A172 (cell line): ENCODE measurements around the gene NUDT4B. TPM values are rescaled to one million over a fixed set of nuclear protein-coding genes. Genes with fewer than 3 reads are reported as not detected.
"Not testable (repeated sequence)": the region's sequence is repeated elsewhere in the genome, so short reads cannot be mapped to it uniquely, and the experiment has no call there.

Experiments used
- DNase-seq: peaks from one replicate; pipeline ENCODE4 v3.0.0-alpha.2; 2015; ENCODE audit warnings: low spot score
- total RNA-seq: library from RNA; depleted of rRNA; stranded (reverse); fragments of >200 nt; shearing (Covaris generic); gene quantifications from 2 replicates; pipeline ENCODE4 v1.2.3, GENCODE V29; 2014; rRNA removed

NUDT4B gene
- 14.0 and 15.7 TPM in 2 replicates for total RNA-seq

GRCh38 chr1:148748563-148749334, at the start of gene NUDT4B:
TSS of gene NUDT4B (plus strand) at chr1:148748774. CDS start at chr1:148748953, 179 bp downstream.
- not testable (repeated sequence) for DNase-seq

- not testable (repeated sequence) for DNase-seq
Measured at GRCh38 chr1:148699357-148699756, 49.2 kb upstream of the NUDT4B start.

DNA sequence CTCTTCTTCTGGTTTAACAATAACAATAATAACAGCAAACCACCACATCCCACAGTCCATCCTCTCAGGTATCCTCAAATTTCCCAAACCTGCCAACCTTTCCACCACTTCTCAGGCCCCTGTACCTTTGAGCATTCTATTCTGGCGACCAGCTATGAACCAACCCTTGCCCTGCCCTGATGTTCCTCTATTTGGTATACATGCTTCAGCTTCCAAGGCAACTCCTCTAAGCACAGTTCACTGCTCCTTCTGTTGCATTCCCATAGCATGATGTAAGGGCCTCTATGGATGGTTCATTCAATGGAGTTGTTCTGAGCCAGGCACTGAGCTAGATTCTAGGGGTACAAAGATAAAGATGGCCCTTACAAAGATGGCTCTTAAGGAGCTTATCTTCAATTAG, 46.3 kb upstream of the NUDT4B start:
- DNase-seq = not testable (repeated sequence)

GRCh38 chr1:148703973-148704591, 44.5 kb upstream of the NUDT4B start:
- DNase-seq = not testable (repeated sequence)

DNA sequence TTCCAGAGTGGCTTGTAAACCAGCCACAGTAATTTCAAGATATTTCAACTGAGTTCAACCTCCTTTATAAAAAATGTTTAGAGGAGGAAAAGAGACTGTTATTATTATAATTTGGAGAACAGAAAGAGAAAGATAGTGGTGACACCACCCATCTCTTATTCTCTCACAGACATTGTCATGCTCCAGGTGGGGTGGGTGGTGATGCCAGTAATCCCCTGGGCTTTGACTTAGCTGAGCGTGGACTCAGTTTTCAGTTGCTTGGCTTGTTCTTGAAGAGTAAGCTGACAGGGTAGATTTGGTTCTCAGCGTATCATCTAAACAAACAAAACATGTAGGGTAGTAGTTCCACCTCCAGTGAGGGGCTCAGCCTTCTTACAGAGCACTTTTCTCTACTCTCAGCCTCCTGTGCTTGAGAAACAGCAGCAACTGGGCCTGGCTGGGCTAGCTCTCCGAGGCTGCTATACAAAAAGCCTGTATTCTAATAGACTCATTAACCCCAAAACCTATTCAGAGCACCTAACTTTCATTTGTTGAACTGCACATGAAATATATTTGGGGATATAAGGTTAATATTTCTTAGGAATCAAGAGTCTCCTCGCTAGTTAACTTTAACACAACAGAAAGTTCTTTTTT, 43.1 kb upstream of the NUDT4B start:
- DNase-seq = not testable (repeated sequence)

DNA sequence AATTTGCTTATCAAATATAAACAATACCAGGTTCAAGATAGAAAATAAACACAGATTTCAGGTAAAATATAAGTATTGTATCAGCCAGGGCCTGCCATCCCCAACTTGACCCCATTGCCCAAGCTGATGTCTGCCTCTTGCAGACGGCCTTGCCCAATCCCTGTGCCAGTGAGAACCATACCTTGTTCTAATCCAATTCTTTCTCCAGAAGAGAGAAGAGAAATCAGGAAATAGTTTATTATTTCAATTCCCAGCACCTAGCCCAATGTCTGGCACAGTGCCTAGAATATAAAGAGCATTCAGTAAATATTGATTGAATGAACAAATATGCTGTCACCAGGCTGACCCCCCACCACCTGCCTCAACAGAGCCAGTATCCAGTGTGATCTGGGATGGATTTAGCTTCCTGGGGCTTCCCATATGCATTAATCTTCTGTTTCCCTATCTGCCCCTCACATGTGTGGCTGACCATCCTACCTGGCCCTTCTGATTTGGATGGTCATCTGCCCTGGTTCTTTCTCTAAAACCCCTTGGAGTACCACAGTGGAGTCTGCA, 39.7 kb upstream of the NUDT4B start:
- DNase-seq = not testable (repeated sequence)

GRCh38 chr1:148710772-148711523, 37.6 kb upstream of the NUDT4B start:
- not testable (repeated sequence) for DNase-seq

- not testable (repeated sequence) for DNase-seq
Measured at GRCh38 chr1:148712353-148712752, 36.2 kb upstream of the NUDT4B start.

DNA sequence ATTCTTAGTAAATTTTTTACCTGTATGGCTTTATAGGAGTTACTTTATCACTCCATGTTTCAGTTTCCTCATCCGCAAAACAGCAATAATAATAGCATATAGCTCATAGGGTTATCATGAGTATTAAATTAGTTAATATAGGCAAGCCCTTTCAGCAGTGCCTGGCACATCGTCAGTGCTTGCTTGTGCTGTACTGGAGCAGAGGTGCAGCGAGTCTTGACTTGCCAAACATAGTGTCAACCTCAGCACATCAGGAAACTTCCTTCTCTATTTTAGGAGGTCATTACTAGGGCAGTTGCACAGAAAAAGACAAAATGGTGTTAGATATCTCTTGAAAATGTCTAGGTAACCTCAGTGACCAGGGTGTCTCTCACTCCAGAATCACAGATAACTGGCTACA, 33.1 kb upstream of the NUDT4B start:
- DNase-seq = not testable (repeated sequence)

DNA sequence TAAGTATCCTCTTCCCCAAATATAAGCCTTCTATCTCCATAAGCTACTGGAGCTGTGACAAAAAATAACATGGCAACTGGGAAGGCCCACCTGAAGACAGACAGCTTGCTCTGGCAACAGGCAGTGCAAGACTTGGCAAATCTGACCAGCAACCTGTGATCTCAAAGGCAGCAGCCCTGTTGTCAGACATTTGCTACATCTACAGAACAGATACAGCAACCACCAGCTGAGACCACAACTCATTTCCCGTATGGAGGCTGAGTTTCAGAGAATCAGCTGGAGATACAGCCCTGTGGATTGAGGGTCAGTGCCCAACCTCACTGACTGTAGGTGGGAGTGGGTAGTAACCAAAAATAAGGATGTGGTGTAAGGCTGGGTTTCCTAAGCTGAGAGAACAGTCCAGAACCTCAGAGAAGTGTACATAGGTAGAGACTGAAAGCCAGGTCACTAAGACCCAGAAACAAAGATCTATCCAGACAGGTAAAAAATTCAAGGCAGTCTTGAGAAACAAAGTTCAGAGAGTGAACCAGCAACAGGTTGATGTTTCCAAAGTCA, 31.5 kb upstream of the NUDT4B start:
- DNase-seq = not testable (repeated sequence)

DNA sequence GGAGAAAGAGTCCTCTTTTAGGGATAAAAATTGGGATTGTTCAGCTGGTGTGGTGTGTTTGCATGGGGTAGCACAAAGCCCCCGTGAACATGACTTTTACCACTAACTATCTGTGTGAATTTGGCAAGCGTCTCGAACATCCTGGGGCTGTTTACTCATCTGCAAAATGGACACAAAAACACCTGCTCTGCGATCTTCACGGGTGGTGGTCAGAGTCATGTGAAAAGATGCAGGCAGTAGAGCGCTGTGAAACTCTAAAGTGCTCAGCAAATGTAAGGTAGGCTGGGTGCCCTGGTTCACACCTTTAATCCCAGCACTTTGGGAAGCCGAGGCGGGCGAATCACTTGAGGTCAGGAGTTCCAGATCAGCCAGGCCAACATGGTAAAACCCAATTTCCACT, 27.7 kb upstream of the NUDT4B start:
- DNase-seq = not testable (repeated sequence)

DNA sequence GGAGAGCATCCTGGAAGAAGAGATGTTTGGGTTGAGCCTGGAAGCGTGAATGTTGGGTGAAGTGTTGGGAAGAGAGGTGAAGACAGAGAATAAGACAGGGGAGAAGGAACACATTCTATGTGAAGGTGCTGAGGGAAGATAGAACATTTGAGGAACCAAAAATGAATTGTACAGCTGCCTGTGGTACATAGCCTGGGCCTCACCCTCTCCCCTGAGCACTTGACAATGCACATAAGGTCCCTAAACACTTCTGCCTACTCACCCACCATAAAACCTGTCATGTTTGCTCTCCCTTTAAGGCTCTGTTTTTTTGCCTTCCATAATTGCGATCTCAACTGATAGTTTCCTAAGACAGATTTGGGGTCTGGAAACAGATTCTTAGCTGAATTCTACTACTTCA, 25.8 kb upstream of the NUDT4B start:
- not testable (repeated sequence) for DNase-seq

GRCh38 chr1:148723515-148723914, 25.1 kb upstream of the NUDT4B start:
- not testable (repeated sequence) for DNase-seq

DNA sequence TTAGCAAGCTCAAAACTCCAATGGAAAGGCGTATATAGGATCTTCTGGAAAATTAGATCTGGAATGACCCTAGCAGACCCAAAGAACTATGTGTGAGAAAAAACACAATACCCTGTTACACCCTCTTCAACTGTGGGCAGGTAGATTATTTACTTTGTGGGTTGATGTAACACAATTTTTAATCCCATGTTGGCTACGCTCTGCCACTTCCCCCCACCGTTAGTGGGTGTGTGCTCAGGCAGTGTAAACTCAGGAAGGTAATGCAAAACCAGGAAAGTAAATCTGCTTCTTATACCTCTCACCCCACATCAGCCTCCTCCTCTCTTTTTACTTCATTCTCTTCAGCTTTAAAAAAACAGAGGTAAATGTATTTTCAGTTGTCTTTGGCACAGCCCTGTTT, 23.7 kb upstream of the NUDT4B start:
- DNase-seq = not testable (repeated sequence)

DNA sequence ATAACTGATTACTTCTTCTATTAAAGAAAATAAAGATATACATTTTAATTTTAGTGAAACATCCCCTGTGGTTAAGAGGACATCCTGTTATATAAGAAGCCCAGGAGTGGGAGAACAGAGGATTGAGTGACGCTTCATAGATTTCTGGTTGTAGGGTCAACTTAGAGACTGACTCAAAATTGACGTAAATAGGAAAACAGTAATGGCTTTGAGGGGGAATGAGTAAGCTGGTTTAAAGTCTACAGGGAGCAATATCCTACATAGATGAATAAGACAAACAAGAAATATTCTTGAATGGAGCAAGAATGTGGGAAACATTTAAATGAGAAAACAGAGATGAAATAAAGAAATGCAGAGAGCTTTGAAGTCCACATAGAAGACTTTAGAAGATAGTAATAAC, 20.7 kb upstream of the NUDT4B start:
- DNase-seq = not testable (repeated sequence)

DNA sequence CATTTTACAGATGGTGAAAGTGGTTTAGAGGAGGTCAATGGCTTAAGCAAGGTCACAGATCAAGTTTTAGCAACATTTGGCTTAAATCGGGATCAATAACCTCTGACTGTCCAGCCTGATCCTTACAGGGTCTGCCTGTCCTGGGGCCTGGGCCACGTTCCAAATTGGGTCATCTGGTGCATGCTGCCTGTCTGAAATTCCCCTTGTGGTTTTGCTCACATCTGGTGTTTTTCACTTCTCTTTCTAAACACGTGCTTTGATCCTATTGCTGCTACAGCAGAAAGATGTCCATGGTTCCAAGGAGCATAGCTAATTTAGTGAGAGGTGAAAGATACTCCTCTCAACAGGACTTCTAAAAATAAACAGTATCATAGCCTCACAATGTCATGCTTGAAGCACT, 19.4 kb upstream of the NUDT4B start:
- DNase-seq = not testable (repeated sequence)

GRCh38 chr1:148729541-148729940, 19.0 kb upstream of the NUDT4B start:
- not testable (repeated sequence) for DNase-seq

GRCh38 chr1:148732277-148732676, 16.3 kb upstream of the NUDT4B start:
- DNase-seq = not testable (repeated sequence)

DNA sequence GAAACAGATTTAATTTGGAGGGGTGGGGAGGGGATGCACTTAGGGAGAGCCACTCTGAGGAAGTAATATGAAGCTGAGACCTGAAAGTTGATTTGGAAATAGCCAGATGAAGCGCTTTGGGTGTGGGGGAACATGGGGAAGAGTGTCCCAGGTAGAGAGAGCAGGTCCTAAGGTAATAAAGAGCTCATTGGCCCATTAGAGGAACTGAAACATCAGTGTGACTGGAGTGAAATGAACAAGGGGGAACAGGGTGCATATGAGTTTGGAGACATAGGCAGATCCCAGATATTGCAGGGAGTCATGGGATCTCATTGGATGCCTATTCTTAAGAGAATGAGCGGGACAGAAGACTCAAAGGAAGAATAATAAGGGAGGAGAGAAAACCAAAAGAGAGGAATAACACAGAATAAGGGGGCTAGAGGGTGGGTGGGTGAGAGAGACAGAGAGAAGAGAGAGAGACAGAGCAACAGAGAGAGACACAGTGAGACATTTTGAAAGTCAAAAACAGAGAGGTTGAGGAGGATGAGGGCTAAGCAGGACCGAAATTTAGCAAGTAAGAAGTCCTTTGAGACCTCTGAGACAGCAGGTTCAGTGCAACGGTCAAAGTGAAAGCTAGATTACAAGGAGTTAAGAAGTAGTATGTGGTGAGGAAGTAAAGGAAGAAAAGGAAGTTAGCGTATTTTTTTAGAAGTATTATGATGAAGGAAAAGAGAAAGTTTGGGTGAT, 14.8 kb upstream of the NUDT4B start:
- not testable (repeated sequence) for DNase-seq

DNA sequence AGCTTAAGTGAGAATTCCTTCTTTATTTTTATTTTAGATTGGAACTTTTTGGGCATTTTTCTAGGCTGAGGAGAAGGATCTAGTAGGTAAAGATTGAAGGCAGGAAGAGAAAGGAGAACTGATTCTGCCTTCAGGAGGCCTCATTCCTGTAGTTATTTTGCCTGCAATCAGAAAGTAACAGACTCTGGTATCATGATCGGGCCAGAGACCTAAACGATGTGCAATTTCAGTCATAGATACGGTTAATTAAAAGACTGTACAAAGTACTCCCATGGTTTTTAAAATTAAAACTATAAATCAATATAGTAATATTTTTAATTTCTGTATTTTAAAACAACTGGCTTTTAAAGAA, 14.3 kb upstream of the NUDT4B start:
- not testable (repeated sequence) for DNase-seq

DNA sequence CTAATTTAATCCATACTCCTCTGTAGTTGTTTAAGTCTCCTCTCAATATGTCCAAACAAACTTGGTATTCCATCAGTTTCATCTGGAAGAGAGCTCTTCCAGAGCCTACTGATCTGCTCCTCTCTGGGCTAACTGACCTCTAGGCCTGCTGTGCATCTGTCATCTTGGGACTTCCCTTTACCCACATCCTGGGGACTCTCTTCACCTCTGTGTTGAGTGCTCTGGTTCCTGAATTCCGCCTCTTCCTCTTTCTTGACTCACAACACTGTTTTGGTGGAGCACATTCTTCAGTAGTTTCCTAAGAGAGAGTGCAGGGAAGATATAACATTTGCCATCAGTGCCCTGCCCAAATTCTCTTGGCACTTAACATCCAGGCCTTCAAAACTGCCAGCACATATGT, 13.0 kb upstream of the NUDT4B start:
- not testable (repeated sequence) for DNase-seq
